Activated CD8-positive, alpha-beta memory T cell treated with anti-CD3 and anti-CD28 coated beads for 48 hours (primary cell): ENCODE results near the gene ZFPL1.

Source experiments
- DNase-seq, 3 experiments: peaks; one replicate each; pipeline ENCODE4 v3.0.0-alpha.2; 2020; ENCODE audit warnings: low read depth in 2 of 3, low spot score in 2 of 3

Gene ZFPL1

GRCh38 chr11:65128182-65129145 lies 44.4 kb downstream of the ZFPL1 start:
- no peak for DNase-seq

GRCh38 chr11:65129649-65130441 lies 45.8 kb downstream of the ZFPL1 start:
- no peak for DNase-seq

GRCh38 chr11:65130631-65131416 lies 46.8 kb downstream of the ZFPL1 start:
- DNase-seq: no peak

GRCh38 chr11:65131417-65131776 lies 47.4 kb downstream of the ZFPL1 start:
- DNase-seq: no peak

GRCh38 chr11:65131895-65132237 lies 47.8 kb downstream of the ZFPL1 start:
- no peak for DNase-seq

GRCh38 chr11:65132238-65132987 lies 48.4 kb downstream of the ZFPL1 start:
- no peak for DNase-seq

GRCh38 chr11:65132988-65133700 lies 49.1 kb downstream of the ZFPL1 start:
- DNase-seq: no peak

- no peak for DNase-seq
Measured at GRCh38 chr11:65133724-65134123, 49.7 kb downstream of the ZFPL1 start.

- DNase-seq: peak; percentile 84 to 87 (median 86)
Measured at GRCh38 chr11:65134240-65134951, 50.4 kb downstream of the ZFPL1 start, which contains the start of gene SYVN1. Gene SYVN1, minus strand, starts transcription at chr11:65134519. Its CDS starts 918 bp downstream, at chr11:65133601.

- no peak for DNase-seq
Measured at GRCh38 chr11:65134952-65135632, 51.1 kb downstream of the ZFPL1 start.

GRCh38 chr11:65135633-65136145 lies 51.7 kb downstream of the ZFPL1 start:
- no peak for DNase-seq

GRCh38 chr11:65136515-65137096 lies 52.6 kb downstream of the ZFPL1 start:
- no peak for DNase-seq
